GM12875 (cell line): ENCODE data around the gene MAML3.

ENCODE experiments used
- H3K4me3 ChIP-seq: one replicate; pipeline ENCODE4 v1.5.1; 2011; ENCODE audit warnings: low read depth, low read length, control low read depth
- CTCF ChIP-seq: IDR thresholded peaks from 2 replicates; pipeline ENCODE4 v1.5.1; 2011; ENCODE audit warnings: low read depth, mild to moderate bottlenecking, control low read depth, inconsistent platforms, low read length, moderate library complexity, borderline replicate concordance; ENCODE audit not compliant: insufficient read depth

MAML3 gene

GRCh38 chr4:139828966-139829664, 324.9 kb downstream of the MAML3 start:
- TF ChIP-seq CTCF: no peak
- no peak overlapping the region for H3K4me3 ChIP-seq

DNA sequence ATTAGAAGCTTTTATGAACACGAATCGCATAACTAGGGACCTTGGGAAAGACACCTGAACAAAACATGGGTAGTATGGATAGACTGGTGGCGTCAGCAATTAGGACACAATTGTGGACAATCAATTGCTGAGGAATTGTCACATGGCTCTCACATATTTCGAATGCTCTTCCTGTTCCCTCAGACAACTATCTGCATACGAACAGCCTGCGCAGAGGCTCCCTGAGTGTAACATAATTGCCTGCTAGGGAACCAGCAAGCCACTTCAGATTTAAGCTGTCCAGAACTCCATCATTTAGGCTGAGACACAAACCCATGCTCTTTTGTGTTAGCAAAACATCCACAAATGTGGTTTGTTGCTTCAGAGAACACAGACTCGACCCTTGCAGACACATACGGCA, 327.6 kb downstream of the MAML3 start:
- TF ChIP-seq CTCF: no peak
- H3K4me3 ChIP-seq: no peak overlapping the region

- no peak overlapping the region for H3K4me3 ChIP-seq
- TF ChIP-seq CTCF: no peak
Observed at GRCh38 chr4:139825523-139826014, 328.4 kb downstream of the MAML3 start.

DNA sequence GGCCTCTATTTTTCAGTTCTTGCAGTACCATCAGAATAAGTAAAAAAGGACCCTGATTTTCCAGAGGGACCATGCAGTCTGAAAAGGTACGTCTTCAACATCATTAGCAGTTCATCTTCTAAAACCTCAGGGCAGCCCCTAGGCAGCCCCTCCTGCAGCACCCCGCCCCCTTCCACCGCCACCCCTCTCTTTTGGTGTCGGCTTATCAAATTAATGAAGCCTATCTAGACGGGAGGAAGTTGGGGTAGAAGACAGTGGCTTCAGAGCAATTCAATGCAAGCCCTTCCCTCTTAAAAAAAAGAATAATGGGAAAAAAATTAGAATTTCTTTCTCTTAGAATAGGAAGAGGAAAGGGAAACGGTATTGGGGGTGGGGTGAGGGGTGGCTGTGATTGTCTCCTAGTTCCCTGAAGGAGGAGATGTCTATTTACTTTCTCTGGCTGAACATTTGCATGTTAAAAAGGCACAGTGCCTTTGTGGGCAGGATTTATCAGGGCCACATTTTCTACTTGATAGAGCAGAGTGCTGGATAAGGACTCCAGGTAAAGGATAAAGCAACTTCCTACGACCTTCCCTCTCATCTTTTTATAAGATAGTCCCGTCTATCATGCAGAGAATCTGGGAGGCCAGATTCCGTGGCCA, 329.0 kb downstream of the MAML3 start:
- no peak overlapping the region for H3K4me3 ChIP-seq
- no peak for TF ChIP-seq CTCF

GRCh38 chr4:139823746-139824145, 330.2 kb downstream of the MAML3 start:
- TF ChIP-seq CTCF: no peak
- H3K4me3 ChIP-seq: no peak overlapping the region

DNA sequence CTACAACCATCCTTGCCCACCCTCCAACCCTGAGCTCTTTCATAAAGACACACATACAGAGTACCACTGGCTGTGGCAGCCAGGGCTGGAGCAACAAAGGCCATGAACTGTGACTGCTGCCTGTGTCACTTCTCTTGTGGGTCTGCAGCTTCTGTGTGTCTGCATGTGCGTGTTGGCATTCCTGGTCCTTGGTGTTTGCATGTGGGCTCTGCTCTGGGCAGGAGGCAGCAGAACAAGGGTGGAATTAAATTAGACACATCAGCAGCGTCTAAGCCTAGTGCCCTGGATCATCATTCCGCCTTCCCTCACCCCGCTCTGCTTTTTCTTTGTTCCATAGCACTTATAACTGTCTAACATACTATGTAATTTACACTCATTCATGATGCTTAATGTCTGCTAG, 330.6 kb downstream of the MAML3 start:
- no peak overlapping the region for H3K4me3 ChIP-seq
- no peak for TF ChIP-seq CTCF

DNA sequence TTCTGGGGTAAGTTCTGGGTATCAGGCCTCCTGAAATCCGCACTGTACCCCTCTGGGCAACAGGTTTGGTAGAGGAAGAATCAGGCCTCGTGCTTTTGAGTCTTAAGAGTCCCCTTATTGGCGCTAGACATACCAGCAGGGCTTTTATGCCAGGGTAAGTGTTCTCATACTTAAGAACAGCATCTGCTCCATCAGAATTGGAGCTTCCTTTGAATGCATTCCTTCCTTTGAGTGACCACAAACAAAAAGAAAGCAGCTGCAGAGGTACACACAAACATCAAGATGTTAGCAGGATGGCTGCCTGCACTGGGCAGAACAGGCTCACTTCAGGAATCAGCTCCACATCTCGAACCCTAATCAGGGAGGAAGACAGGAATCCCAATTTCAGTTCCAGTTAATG, 331.6 kb downstream of the MAML3 start:
- no peak for TF ChIP-seq CTCF

More for the DNA sequence above, 331.6 kb downstream of the MAML3 start:
- no peak overlapping the region for H3K4me3 ChIP-seq
